Colon (tissue), 2 donors: Measurements from ENCODE around the gene MOCS1.
"Not testable (repeated sequence)": the region's sequence is repeated elsewhere in the genome, so short reads cannot be mapped to it uniquely, and the experiment has no call there.

ENCODE experiments used
- FAIRE-seq: peaks from 2 replicates; lab custom pipeline; 2012; peaks lifted over from hg19 to GRCh38; lab: Jason Lieb, UNC
- donor health status: control.
- donor health status: control.

MOCS1 gene

GRCh38 chr6:39934131-39934757, at the start of gene MOCS1:
TSS of gene MOCS1 (minus strand) at chr6:39934462. CDS start at chr6:39934417, 45 bp downstream.
- FAIRE-seq, result no peak

DNA sequence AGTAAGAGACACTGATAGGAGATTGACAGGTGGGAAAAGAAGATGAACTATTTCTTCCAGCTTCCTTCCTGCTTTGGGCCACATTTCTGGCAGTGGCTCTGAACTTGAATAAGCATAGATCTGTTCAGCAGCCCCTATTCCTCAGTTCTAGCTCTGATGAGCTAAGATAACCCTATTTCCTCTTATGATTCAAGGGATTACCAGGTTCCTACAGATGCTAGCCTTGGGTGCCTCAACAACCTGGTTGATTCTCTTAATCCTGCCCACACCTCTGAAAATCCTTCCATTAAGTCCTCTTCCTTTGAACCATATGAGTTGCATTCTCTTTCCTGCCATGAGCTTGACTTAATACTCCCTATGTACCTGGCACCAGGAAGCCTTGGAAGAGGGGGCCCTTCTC, 49.8 kb upstream of the MOCS1 start:
- no peak for FAIRE-seq

DNA sequence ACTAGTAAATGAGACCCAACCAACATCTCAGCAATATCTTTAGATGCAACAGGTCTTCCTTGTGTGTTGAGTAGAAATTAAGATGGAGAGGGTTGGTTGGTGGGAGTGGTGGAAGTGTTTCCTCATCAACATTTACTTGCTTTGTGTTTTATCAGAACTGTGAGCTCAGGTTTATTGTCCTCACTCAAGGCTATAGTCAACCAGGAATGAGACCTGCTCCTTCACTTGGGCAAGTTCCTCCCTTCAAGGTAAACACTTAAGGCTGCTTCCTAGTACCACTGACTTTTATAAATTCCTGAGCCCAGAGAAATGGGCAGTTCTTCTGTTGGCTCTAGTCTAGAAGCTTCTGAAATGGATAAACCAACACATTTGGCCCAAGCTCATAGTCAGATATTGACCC, 48.9 kb upstream of the MOCS1 start:
- no peak for FAIRE-seq

DNA sequence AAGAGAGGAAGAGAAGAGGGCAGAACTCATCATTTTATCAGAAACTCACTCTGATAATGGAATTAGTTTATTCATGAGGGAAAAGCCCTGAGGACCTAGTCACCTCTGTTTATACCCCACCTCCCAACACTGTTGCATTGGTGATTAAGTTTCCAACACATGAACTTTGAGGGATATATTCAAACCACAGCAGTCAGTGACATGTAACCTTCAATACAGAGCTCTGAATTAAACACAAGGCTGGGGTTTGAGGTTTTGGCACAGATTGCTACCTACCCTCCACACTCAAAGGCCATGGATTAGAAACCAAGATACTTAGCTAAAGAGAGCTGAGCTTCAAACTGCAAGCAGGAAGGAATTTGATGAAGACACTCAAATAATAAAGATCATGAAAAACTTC, 48.5 kb upstream of the MOCS1 start:
- no peak for FAIRE-seq

DNA sequence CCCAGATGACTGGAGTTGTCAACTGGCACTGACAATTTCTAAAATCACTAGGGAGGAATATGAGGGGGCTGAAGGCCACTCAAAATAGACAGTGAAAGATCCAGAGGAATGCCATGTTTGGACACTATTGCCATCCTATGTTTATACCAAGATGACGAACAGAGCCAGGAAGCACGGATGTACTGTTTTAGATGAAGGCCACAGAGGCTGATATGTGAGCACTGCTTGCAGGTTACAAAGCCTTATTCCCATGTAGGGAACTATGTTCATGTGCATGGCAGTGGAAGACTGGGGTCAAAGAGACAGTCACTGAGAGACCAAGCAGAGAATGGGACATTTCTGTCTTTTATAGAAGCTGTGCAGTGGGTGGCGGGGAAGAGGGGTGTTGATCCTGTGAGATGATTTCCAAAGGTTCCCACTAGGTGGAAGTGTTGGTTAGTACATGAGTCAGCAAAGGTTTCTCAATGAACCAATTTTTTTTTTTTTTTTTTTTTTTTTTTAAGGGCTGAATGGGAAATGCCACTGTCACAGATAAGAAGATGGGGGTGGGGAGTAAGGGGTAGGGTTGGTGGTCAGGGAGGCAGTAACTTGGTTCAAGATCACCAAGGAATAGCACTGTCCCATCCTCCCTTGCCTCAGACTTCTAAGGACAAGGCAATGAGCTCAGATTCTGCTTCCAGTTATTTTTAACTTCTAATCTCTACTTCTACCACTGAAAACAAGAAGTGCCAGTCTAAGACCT, 46.7 kb upstream of the MOCS1 start:
- FAIRE-seq, result no peak

GRCh38 chr6:39979461-39980328, 45.4 kb upstream of the MOCS1 start:
- FAIRE-seq, result no peak

GRCh38 chr6:39978240-39978639, 44.0 kb upstream of the MOCS1 start:
- no peak for FAIRE-seq

GRCh38 chr6:39973661-39974060, 39.4 kb upstream of the MOCS1 start:
- FAIRE-seq, result no peak

- not testable (repeated sequence) for FAIRE-seq
Observed at GRCh38 chr6:39972717-39973116, 38.5 kb upstream of the MOCS1 start.

DNA sequence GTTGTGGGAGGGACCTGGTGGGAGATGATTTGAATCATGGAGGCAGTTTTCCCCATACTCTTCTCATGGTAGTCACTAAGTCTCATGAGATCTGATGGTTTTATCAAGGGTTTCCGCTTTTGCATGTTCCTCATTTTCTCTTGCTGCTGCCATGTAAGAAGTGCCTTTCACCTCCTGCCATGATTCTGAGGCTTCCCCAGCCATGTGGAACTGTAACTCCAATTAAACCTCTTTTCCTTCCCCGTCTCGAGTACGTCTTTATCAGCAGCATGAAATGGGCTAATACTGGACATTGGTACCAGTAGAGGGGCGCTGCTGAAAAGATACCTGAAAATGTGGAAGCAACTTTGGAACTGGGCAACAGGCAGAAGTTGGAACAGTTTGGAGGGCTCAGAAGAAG, 36.9 kb upstream of the MOCS1 start:
- FAIRE-seq, result not testable (repeated sequence)

DNA sequence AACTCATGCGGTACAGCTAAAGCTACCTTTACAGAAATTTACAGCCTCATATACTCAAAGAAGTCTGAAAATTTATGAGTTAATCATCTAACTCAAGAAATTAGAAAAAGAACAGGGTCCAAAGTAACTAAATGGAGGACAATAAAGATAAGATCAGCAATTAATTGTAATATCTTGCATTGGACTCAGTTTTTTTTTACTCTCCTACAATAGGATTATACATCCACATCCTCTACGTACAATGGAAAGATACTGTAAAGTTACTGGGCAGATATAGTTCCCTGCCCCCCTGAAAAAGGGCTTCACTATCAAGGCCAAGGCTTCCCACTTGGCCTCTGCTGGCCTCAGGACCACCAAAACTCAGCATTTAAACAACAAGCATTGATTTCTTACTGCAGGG, 31.5 kb upstream of the MOCS1 start:
- FAIRE-seq, result no peak

DNA sequence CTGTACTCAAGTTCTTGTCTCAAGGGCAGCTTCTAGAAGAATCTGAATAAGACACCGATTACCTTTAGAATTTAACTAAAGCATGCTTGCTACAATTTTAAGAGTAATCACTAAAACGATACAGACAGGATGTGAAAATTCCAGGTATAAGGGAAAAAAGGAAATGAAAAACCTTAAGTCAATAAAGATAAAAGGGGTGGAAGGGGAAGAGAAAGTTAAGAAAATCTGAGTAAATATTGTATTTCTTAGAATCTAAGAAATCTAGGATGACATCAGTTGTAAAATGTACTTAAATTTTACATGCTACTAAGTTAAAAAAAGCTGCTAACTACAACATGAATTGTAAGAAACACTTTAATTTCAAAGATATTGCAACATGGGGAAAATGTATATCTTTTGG, 30.3 kb upstream of the MOCS1 start:
- FAIRE-seq, result no peak

DNA sequence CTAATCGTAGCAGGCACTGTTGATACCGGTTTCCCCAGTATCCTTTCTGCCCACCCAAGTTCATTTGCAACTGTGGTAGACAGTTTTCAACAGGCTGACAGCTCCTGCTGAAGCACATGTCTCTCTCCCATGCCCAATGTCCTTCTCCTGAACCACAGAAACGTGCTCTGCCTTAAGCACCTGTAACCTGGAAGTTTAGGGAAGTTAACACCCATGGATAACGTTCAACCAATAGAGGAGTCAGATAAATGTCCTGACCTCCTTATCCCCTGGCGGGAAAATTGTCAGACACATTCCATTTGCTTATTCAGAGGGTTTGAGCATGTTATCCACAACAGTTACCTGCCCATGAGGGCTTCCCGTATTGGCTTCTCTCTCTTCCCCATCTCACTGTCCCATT, 29.8 kb upstream of the MOCS1 start:
- no peak for FAIRE-seq

GRCh38 chr6:39962831-39963230, 28.6 kb upstream of the MOCS1 start:
- no peak for FAIRE-seq

DNA sequence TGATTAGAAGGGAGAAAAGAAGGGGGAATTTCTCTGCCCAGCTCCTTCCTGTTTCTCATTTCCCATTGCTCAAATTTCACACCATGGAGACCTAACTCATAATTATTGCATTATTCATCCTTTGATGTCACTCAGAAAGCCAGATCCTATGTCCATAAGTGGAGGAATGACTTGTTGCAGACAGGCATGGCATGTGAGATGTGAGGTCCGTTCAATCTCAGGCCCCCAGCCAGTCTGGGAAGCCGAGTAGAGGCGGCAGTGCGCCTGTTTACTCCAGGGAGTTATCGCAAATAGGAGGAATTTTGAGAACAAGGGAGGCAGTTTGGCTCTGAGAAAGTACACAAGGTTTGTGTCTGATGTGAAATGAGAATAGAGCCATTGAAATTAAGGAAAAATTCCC, 26.9 kb upstream of the MOCS1 start:
- FAIRE-seq, result no peak

DNA sequence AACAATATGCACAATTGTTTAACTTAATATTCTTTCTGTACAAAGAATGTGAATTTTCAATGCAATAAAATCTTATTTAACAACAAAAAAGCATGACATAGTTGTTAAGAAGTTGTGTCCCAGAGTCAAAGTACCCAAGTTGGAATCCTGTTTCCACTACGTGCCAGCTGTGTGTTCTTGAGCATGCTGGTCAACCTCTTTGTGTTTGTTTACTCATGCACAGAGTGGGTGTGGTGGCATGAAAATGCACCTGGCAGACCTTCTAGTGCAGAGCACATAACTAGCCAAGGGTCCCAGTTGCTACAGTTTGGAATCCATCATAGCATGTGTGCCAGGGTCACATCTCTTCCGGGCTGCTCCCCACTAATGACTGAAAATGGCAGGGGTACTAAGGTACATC, 24.7 kb upstream of the MOCS1 start:
- no peak for FAIRE-seq

DNA sequence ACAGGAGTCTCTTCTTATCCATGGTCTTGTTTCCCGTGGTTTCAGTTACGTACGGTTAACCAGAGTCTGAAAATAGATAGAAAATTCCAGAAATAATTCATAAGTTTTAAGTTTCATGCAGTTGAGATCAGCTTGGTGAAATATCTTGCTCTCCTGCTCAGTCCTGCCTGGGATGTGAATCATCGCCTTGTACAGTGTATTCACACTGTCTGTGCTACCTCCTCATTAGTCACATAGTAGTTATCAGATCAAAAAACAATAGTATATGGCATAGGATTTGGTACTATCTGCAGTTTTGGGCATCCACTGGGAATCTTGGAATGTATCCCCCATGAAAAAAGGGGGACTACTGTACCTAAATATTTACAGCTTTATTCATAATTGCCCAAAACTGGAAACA, 22.7 kb upstream of the MOCS1 start:
- no peak for FAIRE-seq

DNA sequence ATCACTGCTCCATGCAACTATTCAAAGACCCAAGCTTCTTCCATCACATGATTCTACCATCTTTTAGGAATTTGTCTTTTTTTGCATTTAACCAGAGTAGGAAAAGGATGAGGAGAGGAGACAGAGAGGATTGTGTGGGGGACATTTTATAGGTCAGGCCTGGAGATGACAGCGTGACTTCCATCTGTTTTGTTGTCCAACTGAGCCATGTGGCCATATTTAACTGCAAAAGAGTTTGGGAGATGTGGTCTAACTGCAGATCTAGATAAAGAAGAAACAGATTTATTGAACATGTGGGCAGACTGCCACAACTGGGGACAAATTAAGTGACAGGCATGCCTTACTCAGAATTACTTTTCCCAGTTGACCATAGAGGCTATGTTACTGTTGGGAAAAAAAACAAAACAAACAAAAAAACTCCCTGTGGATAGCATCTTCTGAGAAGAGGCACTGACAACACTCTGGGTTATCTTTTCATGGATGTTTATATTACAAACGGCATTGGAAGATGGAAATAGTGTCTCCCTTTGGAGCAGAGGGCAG, 18.9 kb upstream of the MOCS1 start:
- FAIRE-seq, result no peak

GRCh38 chr6:39952167-39952566, 17.9 kb upstream of the MOCS1 start:
- no peak for FAIRE-seq

DNA sequence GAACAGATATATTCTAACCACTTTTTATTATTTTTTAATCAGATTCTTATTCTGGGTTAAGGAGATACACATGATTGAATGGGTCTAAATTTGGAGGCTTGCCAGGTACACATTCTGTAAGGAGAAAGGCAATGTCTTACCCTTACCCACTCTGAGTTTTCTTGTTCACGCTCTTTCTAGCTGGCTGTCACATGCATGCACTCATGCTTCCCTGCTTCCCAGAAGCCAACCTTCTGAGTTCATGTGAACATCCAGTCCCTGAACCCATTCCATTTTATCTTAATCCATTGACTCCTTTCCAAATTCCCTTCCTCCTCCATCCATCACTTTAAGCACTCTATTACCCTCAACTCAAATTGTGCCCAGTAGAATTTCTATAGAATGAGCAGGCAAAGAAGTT, 17.5 kb upstream of the MOCS1 start:
- FAIRE-seq, result no peak

DNA sequence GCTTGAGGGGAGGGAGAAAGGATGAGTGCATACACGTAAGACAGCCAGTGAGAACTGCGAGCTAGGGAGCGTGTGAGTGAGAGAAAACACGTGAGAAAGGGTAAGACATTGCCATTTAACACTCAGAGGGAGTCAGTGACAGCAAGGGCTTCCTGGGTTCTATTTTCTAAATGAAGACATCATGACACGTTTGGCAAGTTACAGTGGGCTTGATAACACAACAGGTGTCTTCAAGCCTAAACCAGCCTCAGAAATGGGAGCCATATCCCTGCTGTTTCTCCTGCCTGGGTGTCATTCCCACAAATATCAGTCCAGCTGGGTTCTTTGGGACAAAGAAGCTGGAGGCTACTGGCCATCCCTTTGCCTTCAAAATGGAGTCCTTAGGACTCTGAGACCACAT, 16.9 kb upstream of the MOCS1 start:
- FAIRE-seq, result no peak

DNA sequence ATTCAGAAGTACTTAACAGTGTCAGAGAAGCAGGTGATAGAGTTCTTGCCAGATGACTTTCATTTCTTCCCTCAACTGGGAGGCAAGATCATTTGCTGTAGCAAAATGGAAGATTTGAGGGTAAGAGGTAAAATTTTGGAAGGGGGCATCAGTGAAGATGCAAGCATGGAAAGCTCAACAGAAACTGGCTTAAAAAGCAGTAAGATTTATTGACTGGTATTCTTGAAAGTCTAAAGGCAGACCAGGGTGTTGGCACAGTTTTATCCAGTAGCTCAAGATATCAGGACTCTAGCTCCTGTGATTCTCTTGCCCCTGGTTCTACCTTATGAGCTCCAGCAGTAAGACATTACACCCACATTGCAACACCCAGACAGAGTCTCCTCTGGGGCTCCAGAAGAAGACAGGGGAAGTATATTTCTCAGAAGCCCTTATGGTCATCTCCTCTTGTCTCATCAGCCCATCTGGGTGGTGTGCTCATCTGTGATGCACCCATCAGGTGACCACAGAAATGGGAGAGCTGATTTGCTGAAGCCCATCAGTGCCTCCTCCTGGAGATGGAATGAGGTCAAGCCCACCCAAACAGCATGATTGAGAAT, 16.0 kb upstream of the MOCS1 start:
- FAIRE-seq, result no peak
